GM12878 (cell line): Measurements from ENCODE around the gene NTRK1. TPM values are rescaled to one million over a fixed set of nuclear protein-coding genes. Genes with fewer than 3 reads are reported as not detected.

Source experiments
- ATAC-seq: fragments of 200-7000 bp; cut with Tn5 transposase; 3 replicates; pipeline ENCODE4 v1.9.1; 2020; ENCODE audit warnings: mild to moderate bottlenecking, moderate library complexity
- BruUV-seq: library from RNA; stranded (reverse); fragments of 400-500 nt; replicated peaks from 2 replicates; lab custom pipeline; 2021; lab: Mats Ljungman, UMichigan
- CTCF ChIA-PET: fragments of 300-600 bp; sonication (Branson Sonifier 250); formaldehyde crosslinking; extraction: SDS; loops from one replicate; lab custom pipeline; 2021; ENCODE audit warnings: inconsistent platforms; lab: Yijun Ruan, JAX
- POLR2A ChIA-PET: fragments of 350-600 bp; formaldehyde crosslinking; extraction: SDS; loops from one replicate; lab custom pipeline; 2021; ENCODE audit warnings: inconsistent platforms; lab: Charles Lee
- RAD21 ChIA-PET: fragments of 300-600 bp; sonication (Branson Sonifier 250); formaldehyde crosslinking; loops from one replicate; lab custom pipeline; 2023; ENCODE audit warnings: antibody characterized with exemption; ENCODE audit not compliant: unreplicated experiment; lab: Charles Lee
- SMC1A ChIA-PET: fragments of 300-600 bp; sonication (Branson Sonifier 250); formaldehyde crosslinking; loops from one replicate; lab custom pipeline; 2023; ENCODE audit not compliant: unreplicated experiment, uncharacterized antibody; lab: Charles Lee
- DNase-seq: peaks from one replicate; pipeline ENCODE4 v3.0.0-alpha.2; 2011; ENCODE audit warnings: low read depth, low spot score
- FAIRE-seq: peaks from 3 replicates; lab custom pipeline; 2011; peaks lifted over from hg19 to GRCh38; lab: Jason Lieb, UNC
- H2AFZ ChIP-seq: 2 replicates; pipeline ENCODE4 v1.6.0; 2011; ENCODE audit warnings: low read depth, low read length, control low read depth; ENCODE audit not compliant: control insufficient read depth
- H3K27ac ChIP-seq: 2 replicates; pipeline ENCODE4 v1.5.1; 2011; ENCODE audit warnings: control low read depth; ENCODE audit not compliant: control insufficient read depth, insufficient read depth
- H3K27me3 ChIP-seq, 2 experiments: replicated peaks in 1 of 2; 2 replicates each; pipeline versions ENCODE4 v1.6.0 to v1.6.1; 2011; ENCODE audit warnings: low read length in 1 of 2; ENCODE audit not compliant: control insufficient read depth in 2 of 2, insufficient read depth in 2 of 2
- H3K36me3 ChIP-seq, 2 experiments: 2 replicates each; pipeline ENCODE4 v1.5.1; 2011; ENCODE audit warnings: low read length in 1 of 2; ENCODE audit not compliant: control insufficient read depth in 2 of 2, insufficient read depth in 2 of 2
- H3K4me1 ChIP-seq: 2 replicates; pipeline ENCODE4 v1.6.1; 2011; ENCODE audit warnings: mild to moderate bottlenecking, low read length, moderate library complexity, mixed read lengths; ENCODE audit not compliant: control insufficient read depth, insufficient read depth
- H3K4me2 ChIP-seq: 2 replicates; pipeline ENCODE4 v1.6.0; 2011; ENCODE audit warnings: control low read depth; ENCODE audit not compliant: control insufficient read depth, insufficient read depth
- H3K4me3 ChIP-seq: fragments of 200-600 bp; sonication (generic); 2 replicates; pipeline ENCODE4 v1.5.1; 2016
- H3K79me2 ChIP-seq: 2 replicates; pipeline ENCODE4 v1.6.0; 2011; ENCODE audit warnings: low read length; ENCODE audit not compliant: control insufficient read depth, insufficient read depth
- H3K9ac ChIP-seq: 2 replicates; pipeline ENCODE4 v1.8.0; 2011; ENCODE audit warnings: low read length, control low read depth, mixed read lengths; ENCODE audit not compliant: control insufficient read depth, insufficient read depth
- H3K9me3 ChIP-seq: replicated peaks from 3 replicates; pipeline ENCODE4 v1.5.1; 2011; ENCODE audit warnings: mild to moderate bottlenecking, low read length; ENCODE audit not compliant: control insufficient read depth, insufficient read depth
- H4K20me1 ChIP-seq: 2 replicates; pipeline ENCODE4 v1.6.0; 2011; ENCODE audit not compliant: control insufficient read depth, insufficient read depth
- ATF3 ChIP-seq: IDR thresholded peaks from 2 replicates; pipeline ENCODE4 v1.6.1; 2011; ENCODE audit warnings: low read depth, mild to moderate bottlenecking, low read length, moderate library complexity, borderline replicate concordance; ENCODE audit errors: extremely low read depth
- BCL11A ChIP-seq: IDR thresholded peaks from 2 replicates; pipeline ENCODE4 v1.6.1; 2011; ENCODE audit warnings: low read depth, low read length
- NR2C2 ChIP-seq: IDR thresholded peaks from 2 replicates; pipeline ENCODE4 v1.6.1; 2011; ENCODE audit warnings: borderline replicate concordance, low read depth; ENCODE audit not compliant: control insufficient read depth, insufficient read length
- SMAD1 ChIP-seq: fragments of 450-650 bp; IDR thresholded peaks from 2 replicates; pipeline ENCODE4 v1.6.1; 2018; ENCODE audit warnings: mild to moderate bottlenecking, low read depth; ENCODE audit not compliant: partially characterized antibody
- WGBS: methylation state at CpG from one replicate; pipeline ENCODE4 v1.1.6; 2016; ENCODE audit warnings: low lambda C conversion rate; ENCODE audit not compliant: insufficient replicate concordance, insufficient coverage; ENCODE audit errors: missing lambda C conversion rate; 5-methylcytosine and 5-hydroxymethylcytosine counted together
- in situ Hi-C: fragments of 300-500 bp; cut with MboI; formaldehyde crosslinking; loops from 9 replicates; pipeline ENCODE4 v1.14.3; 2018; ENCODE audit warnings: mixed read lengths
- intact Hi-C: fragments of 100-400 bp; cut with micrococcal nuclease; formaldehyde crosslinking; loops from one replicate; pipeline ENCODE4 v1.14.2; 2022; ENCODE audit not compliant: unreplicated experiment
- polyA plus RNA-seq, 11 experiments: library from polyadenylated mRNA; depleted of rRNA in 4 of 11; unstranded in 6 of 11; stranded (reverse) in 5 of 11; fragments of >200 nt; fragmentation: Nextera tagmentation in 4 of 11; fragmentation: Illumina TruSeq in 1 of 11; extraction: Ambion mirVana in 4 of 11; extraction: Trizol in 1 of 11; gene quantifications; 1 replicate in 1 of 11; 2 replicates in 10 of 11; pipeline versions ENCODE4 v1.2.1 to v1.2.3, GENCODE V29; 2011 to 2016; ENCODE audit warnings: inconsistent platforms in 2 of 11, missing spikeins in 2 of 11, low read depth in 1 of 11
- total RNA-seq, 4 experiments: library from RNA; depleted of rRNA in 3 of 4; stranded (reverse); fragments of >200 nt in 3 of 4; fragmentation: Illumina TruSeq in 1 of 4; extraction: Trizol in 1 of 4; gene quantifications; 2 replicates each; pipeline versions ENCODE4 v1.2.1 to v1.2.3, GENCODE V29; 2013 to 2021
- TF ChIP-seq, protein P1 (sequence below): IDR thresholded peaks from 2 replicates; pipeline ENCODE4 v1.6.1; 2011; ENCODE audit warnings: borderline replicate concordance, low read depth, mild to moderate bottlenecking, moderate library complexity, low read length; ENCODE audit not compliant: insufficient read depth, poor library complexity, severe bottlenecking
- TF ChIP-seq, protein P2 (sequence below): fragments of 450-650 bp; IDR thresholded peaks from 2 replicates; pipeline ENCODE4 v1.6.1; 2016; ENCODE audit warnings: mild to moderate bottlenecking, moderate library complexity, borderline replicate concordance

NTRK1 gene
- total and polyA plus RNA-seq, 10 of the 15 experiments (the other 5 are each of a cell fraction or from before 2014, with no cell fraction given) = 0.10 to 0.56 (median 0.40) TPM; not detected in 7

DNA sequence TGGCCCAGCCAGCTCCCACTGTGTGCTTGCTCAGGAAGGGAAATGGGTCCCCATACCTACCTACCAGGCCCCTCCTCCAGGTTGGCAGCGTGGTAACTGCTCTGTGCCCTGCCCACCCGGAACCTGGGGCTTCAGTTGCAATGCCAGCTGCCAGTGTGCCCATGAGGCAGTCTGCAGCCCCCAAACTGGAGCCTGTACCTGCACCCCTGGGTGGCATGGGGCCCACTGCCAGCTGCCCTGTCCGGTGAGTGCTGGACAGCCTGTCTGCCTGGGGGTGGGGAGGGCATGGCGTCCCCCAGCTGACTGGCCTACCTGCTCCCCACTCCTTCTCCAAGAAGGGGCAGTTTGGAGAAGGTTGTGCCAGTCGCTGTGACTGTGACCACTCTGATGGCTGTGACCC lies 49.0 kb downstream of the NTRK1 start:
- POLR2A ChIA-PET = interaction anchor here (0.6 kb wide), 1 partner anchor 165 kb away, joined by 4 read pairs; no protein-coding TSS in a partner anchor
- no peak for FAIRE-seq
- Histone ChIP-seq H3K4me2 (no peak overlapping the region), H3K9me3 (no peaks in the 10 kb centered on the region), H3K36me3 (no peaks in the 10 kb centered on the region), H3K4me1 (no peaks in the 10 kb centered on the region), H3K9ac (no peak overlapping the region), H2AFZ (no peak overlapping the region), H3K79me2 (no peaks in the 10 kb centered on the region), H3K27ac (no peak overlapping the region), H3K4me3 (no peak overlapping the region), H3K27me3 (peaks cover under 1 to 2% of the 10 kb centered on the region in 2 experiments; a peak in 3 of 4 replicates), H4K20me1 (no peaks in the 10 kb centered on the region)
- in situ Hi-C loops = no loop called here
- CTCF ChIA-PET = interaction anchor here (0.7 to 4.7 kb wide), 6 partner anchors 11 to 245 kb away, joined by 3 to 47 read pairs (median 3); no protein-coding TSS in a partner anchor
- 38% methylated on average over 5 of the region's 5 CpGs for WGBS
- SMC1A ChIA-PET = interaction anchor here (3.6 kb wide), 1 partner anchor 164 kb away, joined by 19 read pairs; no protein-coding TSS in a partner anchor
- intact Hi-C loops = loop anchor here (5.0 to 10.0 kb wide), 3 partner anchors 48 to 245 kb away; no protein-coding TSS in a partner anchor
- no peak for ATAC-seq
- DNase-seq = no peak
- no TSS peak for BruUV-seq
- TF ChIP-seq SMAD1 = no peak
- no peak for TF ChIP-seq ATF3
- TF ChIP-seq, protein P1, sequence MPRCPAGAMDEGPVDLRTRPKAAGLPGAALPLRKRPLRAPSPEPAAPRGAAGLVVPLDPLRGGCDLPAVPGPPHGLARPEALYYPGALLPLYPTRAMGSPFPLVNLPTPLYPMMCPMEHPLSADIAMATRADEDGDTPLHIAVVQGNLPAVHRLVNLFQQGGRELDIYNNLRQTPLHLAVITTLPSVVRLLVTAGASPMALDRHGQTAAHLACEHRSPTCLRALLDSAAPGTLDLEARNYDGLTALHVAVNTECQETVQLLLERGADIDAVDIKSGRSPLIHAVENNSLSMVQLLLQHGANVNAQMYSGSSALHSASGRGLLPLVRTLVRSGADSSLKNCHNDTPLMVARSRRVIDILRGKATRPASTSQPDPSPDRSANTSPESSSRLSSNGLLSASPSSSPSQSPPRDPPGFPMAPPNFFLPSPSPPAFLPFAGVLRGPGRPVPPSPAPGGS = no peak
- TF ChIP-seq NR2C2 = no peak
- TF ChIP-seq BCL11A = no peak
- TF ChIP-seq, protein P2, sequence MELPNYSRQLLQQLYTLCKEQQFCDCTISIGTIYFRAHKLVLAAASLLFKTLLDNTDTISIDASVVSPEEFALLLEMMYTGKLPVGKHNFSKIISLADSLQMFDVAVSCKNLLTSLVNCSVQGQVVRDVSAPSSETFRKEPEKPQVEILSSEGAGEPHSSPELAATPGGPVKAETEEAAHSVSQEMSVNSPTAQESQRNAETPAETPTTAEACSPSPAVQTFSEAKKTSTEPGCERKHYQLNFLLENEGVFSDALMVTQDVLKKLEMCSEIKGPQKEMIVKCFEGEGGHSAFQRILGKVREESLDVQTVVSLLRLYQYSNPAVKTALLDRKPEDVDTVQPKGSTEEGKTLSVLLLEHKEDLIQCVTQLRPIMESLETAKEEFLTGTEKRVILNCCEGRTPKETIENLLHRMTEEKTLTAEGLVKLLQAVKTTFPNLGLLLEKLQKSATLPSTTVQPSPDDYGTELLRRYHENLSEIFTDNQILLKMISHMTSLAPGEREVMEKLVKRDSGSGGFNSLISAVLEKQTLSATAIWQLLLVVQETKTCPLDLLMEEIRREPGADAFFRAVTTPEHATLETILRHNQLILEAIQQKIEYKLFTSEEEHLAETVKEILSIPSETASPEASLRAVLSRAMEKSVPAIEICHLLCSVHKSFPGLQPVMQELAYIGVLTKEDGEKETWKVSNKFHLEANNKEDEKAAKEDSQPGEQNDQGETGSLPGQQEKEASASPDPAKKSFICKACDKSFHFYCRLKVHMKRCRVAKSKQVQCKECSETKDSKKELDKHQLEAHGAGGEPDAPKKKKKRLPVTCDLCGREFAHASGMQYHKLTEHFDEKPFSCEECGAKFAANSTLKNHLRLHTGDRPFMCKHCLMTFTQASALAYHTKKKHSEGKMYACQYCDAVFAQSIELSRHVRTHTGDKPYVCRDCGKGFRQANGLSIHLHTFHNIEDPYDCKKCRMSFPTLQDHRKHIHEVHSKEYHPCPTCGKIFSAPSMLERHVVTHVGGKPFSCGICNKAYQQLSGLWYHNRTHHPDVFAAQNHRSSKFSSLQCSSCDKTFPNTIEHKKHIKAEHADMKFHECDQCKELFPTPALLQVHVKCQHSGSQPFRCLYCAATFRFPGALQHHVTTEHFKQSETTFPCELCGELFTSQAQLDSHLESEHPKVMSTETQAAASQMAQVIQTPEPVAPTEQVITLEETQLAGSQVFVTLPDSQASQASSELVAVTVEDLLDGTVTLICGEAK = no peak
- RAD21 ChIA-PET = interaction anchor here (0.6 to 5.6 kb wide), 2 partner anchors 18 to 164 kb away, joined by 3 to 33 read pairs; no protein-coding TSS in a partner anchor
